GM23338 (cell line): Measurements from ENCODE around the gene MTARC1. TPM values are rescaled to one million over a fixed set of nuclear protein-coding genes. Genes with fewer than 3 reads are reported as not detected.

Experiments
- ATAC-seq: fragments of 200-7000 bp; cut with Tn5 transposase; 3 replicates; pipeline ENCODE4 v1.9.1; 2020
- DNase-seq: peaks from one replicate; pipeline ENCODE4 v3.0.0-alpha.2; 2015; ENCODE audit warnings: low spot score
- H2AFZ ChIP-seq: fragments of 200-600 bp; sonication (generic); 2 replicates; pipeline ENCODE4 v1.8.0; 2016; ENCODE audit warnings: antibody characterized with exemption, mild to moderate bottlenecking, moderate library complexity
- H3F3A ChIP-seq: fragments of 200-600 bp; sonication (generic); replicated peaks from 2 replicates; pipeline ENCODE4 v1.8.0; 2017; ENCODE audit warnings: antibody characterized with exemption, mixed run types, low read depth
- H3K27ac ChIP-seq: fragments of 200-600 bp; sonication (generic); 2 replicates; pipeline ENCODE4 v1.6.1; 2016; ENCODE audit warnings: low read depth
- H3K27me3 ChIP-seq: fragments of 200-600 bp; sonication (generic); 2 replicates; pipeline ENCODE4 v1.8.0; 2016; ENCODE audit warnings: mild to moderate bottlenecking, mixed run types, moderate library complexity; ENCODE audit not compliant: insufficient read depth
- H3K36me3 ChIP-seq: fragments of 200-600 bp; sonication (generic); 2 replicates; pipeline ENCODE4 v1.8.0; 2016; ENCODE audit warnings: mild to moderate bottlenecking; ENCODE audit not compliant: insufficient read depth
- H3K4me1 ChIP-seq: fragments of 200-600 bp; sonication (generic); 2 replicates; pipeline ENCODE4 v1.8.0; 2016; ENCODE audit warnings: mild to moderate bottlenecking, moderate library complexity; ENCODE audit not compliant: insufficient read depth
- H3K4me2 ChIP-seq: fragments of 200-600 bp; sonication (generic); 2 replicates; pipeline ENCODE4 v1.7.1; 2017; ENCODE audit warnings: mixed run types
- H3K4me3 ChIP-seq: fragments of 200-600 bp; sonication (generic); 2 replicates; pipeline ENCODE4 v1.6.1; 2016; ENCODE audit warnings: mixed run types
- H3K79me2 ChIP-seq: fragments of 200-600 bp; sonication (generic); replicated peaks from 2 replicates; pipeline ENCODE4 v1.8.0; 2017; ENCODE audit warnings: mild to moderate bottlenecking; ENCODE audit not compliant: insufficient read depth
- H3K9me2 ChIP-seq: fragments of 200-600 bp; sonication (generic); 2 replicates; pipeline ENCODE4 v1.8.0; 2017; ENCODE audit not compliant: insufficient read depth
- H4K20me1 ChIP-seq: fragments of 200-600 bp; sonication (generic); replicated peaks from 2 replicates; pipeline ENCODE4 v1.8.0; 2017; ENCODE audit warnings: mild to moderate bottlenecking; ENCODE audit not compliant: insufficient read depth
- H3K27ac Mint-ChIP-seq: 2 replicates; pipeline ENCODE4 v1.8.0; 2020; ENCODE audit warnings: inconsistent platforms, mild to moderate bottlenecking, moderate library complexity, mixed read lengths
- H3K27me3 Mint-ChIP-seq: 3 replicates; pipeline ENCODE4 v1.8.0; 2022; ENCODE audit warnings: low read depth, mild to moderate bottlenecking, moderate library complexity, mixed read lengths, inconsistent platforms; ENCODE audit not compliant: insufficient read depth, poor library complexity
- H3K36me3 Mint-ChIP-seq: 3 replicates; pipeline ENCODE4 v1.8.0; 2021; ENCODE audit warnings: low read depth, mild to moderate bottlenecking, inconsistent platforms, moderate library complexity, mixed read lengths
- H3K4me1 Mint-ChIP-seq: 3 replicates; pipeline ENCODE4 v1.8.0; 2020; ENCODE audit warnings: mild to moderate bottlenecking, inconsistent platforms, mixed read lengths
- H3K4me3 Mint-ChIP-seq: 3 replicates; pipeline ENCODE4 v1.8.0; 2021; ENCODE audit warnings: moderate library complexity, mild to moderate bottlenecking, inconsistent platforms, mixed read lengths
- H3K9me3 Mint-ChIP-seq: 3 replicates; pipeline ENCODE4 v1.8.0; 2020; ENCODE audit warnings: moderate library complexity, mild to moderate bottlenecking, inconsistent platforms, mixed read lengths
- CTCF ChIP-seq, 2 experiments: fragments of 200-600 bp in 1 of 2; sonication (generic) in 1 of 2; conservative IDR thresholded peaks; 2 replicates each; pipeline versions ENCODE4 v1.5.1 to v1.6.1; 2016 to 2017; ENCODE audit warnings: antibody characterized with exemption in 2 of 2, low read depth in 2 of 2, mild to moderate bottlenecking in 2 of 2, moderate library complexity in 1 of 2
- EZH2 ChIP-seq: fragments of 200-600 bp; sonication (generic); IDR thresholded peaks from one replicate; pipeline ENCODE4 v1.8.0; 2017; ENCODE audit warnings: antibody characterized with exemption, mild to moderate bottlenecking, low read depth; ENCODE audit not compliant: unreplicated experiment
- EZH2phosphoT487 ChIP-seq: fragments of 200-600 bp; sonication (generic); IDR thresholded peaks from one replicate; pipeline ENCODE4 v1.8.1; 2018; ENCODE audit warnings: antibody characterized with exemption; ENCODE audit not compliant: unreplicated experiment
- JUNB ChIP-seq: IDR thresholded peaks from one replicate; pipeline ENCODE4 v1.6.1; 2016; ENCODE audit warnings: antibody characterized with exemption; ENCODE audit not compliant: unreplicated experiment
- NANOG ChIP-seq: IDR thresholded peaks from 2 replicates; pipeline ENCODE4 v1.6.1; 2016; ENCODE audit warnings: antibody characterized with exemption, borderline replicate concordance
- POLR2AphosphoS5 ChIP-seq: IDR thresholded peaks from 2 replicates; pipeline ENCODE4 v1.6.1; 2016; ENCODE audit warnings: antibody characterized with exemption, low read depth
- REST ChIP-seq: IDR thresholded peaks from one replicate; pipeline ENCODE4 v1.6.1; 2018; ENCODE audit warnings: antibody characterized with exemption; ENCODE audit not compliant: unreplicated experiment
- STAT1 ChIP-seq: IDR thresholded peaks from one replicate; pipeline ENCODE4 v1.6.1; 2016; ENCODE audit warnings: antibody characterized with exemption; ENCODE audit not compliant: unreplicated experiment
- ZNF114 ChIP-seq: fragments of 250-450 bp; sonication (Bioruptor Pico); IDR thresholded peaks from 2 replicates; pipeline ENCODE4 v1.5.0; 2020; ENCODE audit warnings: mild to moderate bottlenecking, moderate library complexity
- ZNF331 ChIP-seq: fragments of 250-450 bp; sonication (Bioruptor Pico); IDR thresholded peaks from 2 replicates; pipeline ENCODE4 v1.5.0; 2020; ENCODE audit warnings: low read depth, mild to moderate bottlenecking, moderate library complexity
- polyA plus RNA-seq: library from polyadenylated mRNA; unstranded; fragments of >200 nt; fragmentation: Nextera tagmentation; extraction: Ambion mirVana; gene quantifications from 2 replicates; pipeline ENCODE4 v1.2.1, GENCODE V29; 2016
- total RNA-seq: library from RNA; depleted of rRNA; stranded (reverse); fragments of >200 nt; shearing (Covaris generic); gene quantifications from 2 replicates; pipeline ENCODE4 v1.2.3, GENCODE V29; 2014

MTARC1 gene
- total and polyA plus RNA-seq, 2 experiments from 2014 or later = 33.9 to 34.6 TPM

DNA sequence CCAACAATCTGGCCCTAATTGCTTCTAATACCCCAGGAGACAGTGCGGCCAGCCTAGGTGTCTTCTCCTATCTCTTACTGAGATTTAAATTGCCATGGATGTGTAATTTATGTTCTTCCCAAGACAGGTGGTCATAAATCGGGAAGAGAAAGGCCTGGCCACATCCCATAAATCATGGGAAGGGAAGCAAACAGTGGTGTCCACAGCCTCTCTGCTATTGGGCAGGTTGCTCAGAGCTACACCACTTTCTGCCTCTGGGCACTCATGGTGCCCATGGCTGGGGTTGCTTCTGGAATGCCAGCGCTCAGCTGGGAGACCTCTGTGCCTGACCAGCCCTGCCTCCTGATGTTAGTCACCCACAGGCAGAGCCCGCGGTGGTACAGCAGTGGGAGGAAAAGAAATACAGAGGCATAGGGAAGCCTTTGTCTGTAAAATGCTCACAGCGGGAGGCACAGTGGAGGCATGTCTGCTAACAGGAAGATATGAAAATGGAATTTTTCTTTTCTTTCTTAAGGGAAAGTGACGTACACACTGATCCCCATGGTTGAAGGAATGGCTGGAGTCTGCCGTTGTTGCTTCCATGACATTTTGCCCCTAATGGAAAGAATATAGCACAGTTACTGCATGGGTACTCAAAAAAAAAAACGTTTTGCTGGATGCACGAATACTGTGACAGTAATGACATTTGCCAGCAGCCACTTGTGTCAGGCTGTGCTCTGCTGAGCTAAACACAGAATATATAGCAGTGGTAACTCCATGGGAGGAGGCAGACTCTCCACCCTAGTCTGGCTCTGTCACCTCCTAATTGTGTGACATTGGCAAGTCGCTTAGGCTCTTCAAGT lies 21.9 kb downstream of the MTARC1 start:
- H3K4me3 ChIP-seq = no peak overlapping the region
- H3K9me3 Mint-ChIP-seq = no peaks in the 10 kb centered on the region
- H3K27me3 Mint-ChIP-seq = peaks cover 6% of the 10 kb centered on the region
- peaks cover 4% of the 10 kb centered on the region; the same call in 1 of the 2 replicates for H4K20me1 ChIP-seq
- no peak overlapping the region for H3K27ac ChIP-seq
- peaks cover 48% of the 10 kb centered on the region for H3K36me3 Mint-ChIP-seq
- no peak for ATAC-seq
- TF ChIP-seq EZH2 (no peak), STAT1 (no peak), ZNF331 (no peak), REST (no peak), CTCF (conservative IDR thresholded peaks at IDR 0.05; ENCODE audit: low read depth in 2 of 2) (no peak)
- H3K4me2 ChIP-seq = no peak overlapping the region
- no peaks in the 10 kb centered on the region for H3K9me2 ChIP-seq
- no peak for DNase-seq
- peaks cover 14% of the 10 kb centered on the region; the same call in 2 of the 3 replicates for H3K4me1 Mint-ChIP-seq
- no peak overlapping the region for H3K27ac Mint-ChIP-seq
- peaks cover 5% of the 10 kb centered on the region for H3K36me3 ChIP-seq
- H3K4me3 Mint-ChIP-seq = no peak overlapping the region
- no peaks in the 10 kb centered on the region for H3K27me3 ChIP-seq
- H2AFZ ChIP-seq = no peak overlapping the region
- 0 out of 2 replicates have a peak, but pooled peaks cover 3% of the 10 kb centered on the region for H3K4me1 ChIP-seq
- no peaks in the 10 kb centered on the region for H3F3A ChIP-seq
- no peaks in the 10 kb centered on the region for H3K79me2 ChIP-seq

GRCh38 chr1:220809187-220809550 lies 22.5 kb downstream of the MTARC1 start:
- H3K27ac ChIP-seq = no peak overlapping the region
- peaks cover 10% of the 10 kb centered on the region for H3K36me3 ChIP-seq
- H3K4me2 ChIP-seq = no peak overlapping the region
- Mint-ChIP-seq H3K27me3 (peaks cover 6% of the 10 kb centered on the region), H3K4me1 (peaks cover 14% of the 10 kb centered on the region; the same call in 2 of the 3 replicates), H3K36me3 (peaks cover 49% of the 10 kb centered on the region), H3K27ac (no peak overlapping the region), H3K9me3 (no peaks in the 10 kb centered on the region), H3K4me3 (no peak overlapping the region)
- DNase-seq (no peak), ATAC-seq (no peak)
- H3K79me2 ChIP-seq = no peaks in the 10 kb centered on the region
- 0 out of 2 replicates have a peak, but pooled peaks cover 3% of the 10 kb centered on the region for H3K4me1 ChIP-seq
- H3K27me3 ChIP-seq = no peaks in the 10 kb centered on the region
- peaks cover 4% of the 10 kb centered on the region; the same call in 1 of the 2 replicates for H4K20me1 ChIP-seq
- H3F3A ChIP-seq = no peaks in the 10 kb centered on the region
- no peak overlapping the region for H3K4me3 ChIP-seq
- H3K9me2 ChIP-seq = no peaks in the 10 kb centered on the region
- H2AFZ ChIP-seq = no peak overlapping the region
- TF ChIP-seq POLR2AphosphoS5 (no peak), NANOG (no peak), ZNF114 (CRISPR knock-in tag) (no peak), ZNF331 (no peak), REST (no peak), EZH2 (no peak), CTCF (conservative IDR thresholded peaks at IDR 0.05; ENCODE audit: low read depth in 2 of 2) (no peak), STAT1 (no peak), EZH2phosphoT487 (no peak), JUNB (no peak)
